ENCODE measurements around the gene MIPOL1. TPM values are rescaled to one million over a fixed set of nuclear protein-coding genes. Genes with fewer than 3 reads are reported as not detected.

The MIPOL1 gene
- total RNA-seq, 2 experiments from 2014 or later, result 0.09 TPM; not detected in 1

GRCh38 chr14:37592482-37593408, 395.0 kb downstream of the MIPOL1 start:
- peaks cover 68% of the 10 kb centered on the region for H3K27me3 Mint-ChIP-seq

GRCh38 chr14:37593511-37594237, 395.9 kb downstream of the MIPOL1 start:
- Mint-ChIP-seq H3K36me3 (ENCODE audit: low read depth) (peaks cover 5% of the 10 kb centered on the region), H3K4me1 (peaks cover 21% of the 10 kb centered on the region), H3K27me3 (peaks cover 67% of the 10 kb centered on the region), H3K27ac (peak overlapping the region; percentile 29), H3K9me3 (ENCODE audit: low read depth) (peaks cover 15% of the 10 kb centered on the region), H3K4me3 (peak overlapping the region; percentile 53)
- intact Hi-C loops (cut with DNase I, micrococcal nuclease), result loop anchor here (2.0 to 10.0 kb wide), 7 partner anchors 347 to 1269 kb away; partner anchors contain the start of genes MBIP (in 1 of the 2) and PAX9 (in 1 of the 2)
- ATAC-seq, result no peak
- no peak for DNase-seq
- POLR2A ChIA-PET, result no interaction called here
- CTCF ChIA-PET, result interaction anchor here (0.8 kb wide), 1 partner anchor 606 kb away, joined by 3 read pairs; no protein-coding TSS in a partner anchor

More at GRCh38 chr14:37592482-37593408, 395.0 kb downstream of the MIPOL1 start:
- ChIA-PET CTCF (interaction anchor here (0.8 kb wide), 1 partner anchor 605 kb away, joined by 3 read pairs; no protein-coding TSS in a partner anchor), POLR2A (no interaction called here)
- DNase-seq (no peak), ATAC-seq (no peak)
- intact Hi-C loops (cut with DNase I, micrococcal nuclease), result loop anchor here (2.0 to 10.0 kb wide), 6 partner anchors 482 to 1268 kb away; partner anchors contain the start of genes MBIP (in 1 of the 2) and PAX9 (in 1 of the 2)
- Mint-ChIP-seq H3K4me3 (no peak overlapping the region), H3K36me3 (ENCODE audit: low read depth) (peaks cover 4% of the 10 kb centered on the region), H3K27ac (no peak overlapping the region), H3K4me1 (peaks cover 20% of the 10 kb centered on the region), H3K9me3 (ENCODE audit: low read depth) (peaks cover 15% of the 10 kb centered on the region)

- Mint-ChIP-seq H3K4me1 (peaks cover 28% of the 10 kb centered on the region), H3K36me3 (ENCODE audit: low read depth) (peaks cover 8% of the 10 kb centered on the region)
Measured at GRCh38 chr14:37594238-37594970, 396.7 kb downstream of the MIPOL1 start.

GRCh38 chr14:37594971-37595808, 397.5 kb downstream of the MIPOL1 start, which contains the start of the genes FOXA1 and TTC6:
Gene FOXA1 (minus strand): TSS chr14:37595249. CDS start chr14:37594972, 277 bp downstream.
Gene TTC6 (plus strand): TSS chr14:37595629. CDS start chr14:37622065, 26,436 bp downstream.
- intact Hi-C loops (cut with DNase I, micrococcal nuclease), result loop anchor here (2.0 to 10.0 kb wide), 7 partner anchors 348 to 1270 kb away; partner anchors contain the start of genes MBIP (in 1 of the 2) and PAX9 (in 1 of the 2)
- Mint-ChIP-seq H3K36me3 (ENCODE audit: low read depth) (peaks cover 8% of the 10 kb centered on the region), H3K27ac (peak within 1 kb of the TSS; percentile 29), H3K4me3 (peak within 1 kb of the TSS; percentile 66), H3K9me3 (ENCODE audit: low read depth) (peaks cover 11% of the 10 kb centered on the region), H3K4me1 (peaks cover 32% of the 10 kb centered on the region), H3K27me3 (peaks cover 70% of the 10 kb centered on the region)
- POLR2A ChIA-PET, result no interaction called here
- DNase-seq, result peak; percentile 38
- ATAC-seq, result peak; percentile 9
- CTCF ChIA-PET, result interaction anchor here (0.6 to 0.7 kb wide), 2 partner anchors 10 to 42 kb away, joined by 3 read pairs; no protein-coding TSS in a partner anchor

More at GRCh38 chr14:37594238-37594970, 396.7 kb downstream of the MIPOL1 start:
- Mint-ChIP-seq H3K27me3 (peaks cover 66% of the 10 kb centered on the region), H3K4me3 (peak overlapping the region; percentile 53), H3K27ac (peak overlapping the region; percentile 29), H3K9me3 (ENCODE audit: low read depth) (peaks cover 12% of the 10 kb centered on the region)
- POLR2A ChIA-PET, result no interaction called here
- DNase-seq, result peak; percentile 75
- CTCF ChIA-PET, result no interaction called here
- intact Hi-C loops (cut with DNase I, micrococcal nuclease), result loop anchor here (2.0 to 10.0 kb wide), 6 partner anchors 348 to 1270 kb away; partner anchors contain the start of genes MBIP (in 1 of the 2) and PAX9 (in 1 of the 2)
- ATAC-seq, result no peak

- H3K9me3 Mint-ChIP-seq (ENCODE audit: low read depth), result peaks cover 10% of the 10 kb centered on the region
- ATAC-seq, result peak; percentile 95
- H3K27ac Mint-ChIP-seq, result no peak overlapping the region
- POLR2A ChIA-PET, result no interaction called here
- H3K36me3 Mint-ChIP-seq (ENCODE audit: low read depth), result peaks cover 8% of the 10 kb centered on the region
- H3K27me3 Mint-ChIP-seq, result peaks cover 70% of the 10 kb centered on the region
- H3K4me1 Mint-ChIP-seq, result peaks cover 35% of the 10 kb centered on the region
- DNase-seq, result peak; percentile 91
- H3K4me3 Mint-ChIP-seq, result peak overlapping the region; percentile 66
- intact Hi-C loops (cut with DNase I, micrococcal nuclease), result loop anchor here in 1 of 2 experiments (2.0 to 10.0 kb wide), 4 partner anchors 349 to 1271 kb away; partner anchors contain the start of gene MBIP
- CTCF ChIA-PET, result interaction anchor here (0.7 kb wide), 1 partner anchor 9 kb away, joined by 3 read pairs; no protein-coding TSS in a partner anchor
Measured at GRCh38 chr14:37595809-37596621, 398.3 kb downstream of the MIPOL1 start.

- Mint-ChIP-seq H3K9me3 (ENCODE audit: low read depth) (peaks cover 8% of the 10 kb centered on the region), H3K4me1 (peaks cover 35% of the 10 kb centered on the region), H3K4me3 (no peak overlapping the region), H3K36me3 (ENCODE audit: low read depth) (peaks cover 8% of the 10 kb centered on the region), H3K27me3 (peaks cover 71% of the 10 kb centered on the region), H3K27ac (no peak overlapping the region)
- CTCF ChIA-PET, result no interaction called here
- POLR2A ChIA-PET, result no interaction called here
- intact Hi-C loops (cut with DNase I, micrococcal nuclease), result loop anchor here in 1 of 2 experiments (5.0 to 10.0 kb wide), 3 partner anchors 478 to 1272 kb away; partner anchors contain the start of gene MBIP
- DNase-seq (no peak), ATAC-seq (no peak)
Measured at GRCh38 chr14:37596790-37597472, 399.2 kb downstream of the MIPOL1 start.

GRCh38 chr14:37597538-37597913, 399.8 kb downstream of the MIPOL1 start:
- Mint-ChIP-seq H3K27me3 (peaks cover 68% of the 10 kb centered on the region), H3K4me3 (no peak overlapping the region), H3K4me1 (peaks cover 34% of the 10 kb centered on the region), H3K27ac (no peak overlapping the region), H3K9me3 (ENCODE audit: low read depth) (peaks cover 7% of the 10 kb centered on the region), H3K36me3 (ENCODE audit: low read depth) (peaks cover 6% of the 10 kb centered on the region)
- intact Hi-C loops (cut with DNase I, micrococcal nuclease), result loop anchor here in 1 of 2 experiments (5.0 to 10.0 kb wide), 3 partner anchors 477 to 1273 kb away; partner anchors contain the start of gene MBIP
- no peak for DNase-seq
- no peak for ATAC-seq
- ChIA-PET POLR2A (no interaction called here), CTCF (no interaction called here)

GRCh38 chr14:37597914-37598746, 400.4 kb downstream of the MIPOL1 start:
- H3K27ac Mint-ChIP-seq, result no peak overlapping the region
- DNase-seq, result no peak
- H3K9me3 Mint-ChIP-seq (ENCODE audit: low read depth), result peaks cover 7% of the 10 kb centered on the region
- ChIA-PET POLR2A (no interaction called here), CTCF (no interaction called here)
- no peak for ATAC-seq
- H3K4me3 Mint-ChIP-seq, result no peak overlapping the region
- peaks cover 33% of the 10 kb centered on the region for H3K4me1 Mint-ChIP-seq
- intact Hi-C loops (cut with DNase I, micrococcal nuclease), result loop anchor here in 1 of 2 experiments (5.0 to 10.0 kb wide), 3 partner anchors 477 to 1273 kb away; partner anchors contain the start of gene MBIP
- H3K27me3 Mint-ChIP-seq, result peaks cover 66% of the 10 kb centered on the region
- H3K36me3 Mint-ChIP-seq (ENCODE audit: low read depth), result peaks cover 5% of the 10 kb centered on the region
